ENCODE data around the gene FMNL1. TPM values are rescaled to one million over a fixed set of nuclear protein-coding genes. Genes with fewer than 3 reads are reported as not detected.

The FMNL1 gene
- total and polyA plus RNA-seq, 2 experiments from 2014 or later, result 1.4 to 4.2 TPM

GRCh38 chr17:45190503-45191255 is 31.0 kb upstream of the FMNL1 start:
- H2AFZ ChIP-seq, result no peak overlapping the region
- no peaks in the 10 kb centered on the region for H3K4me1 ChIP-seq (ENCODE audit: insufficient read depth)
- H3K9ac ChIP-seq, result no peak overlapping the region
- no peaks in the 10 kb centered on the region for H3K27me3 ChIP-seq (replicated peaks; ENCODE audit: insufficient read depth)
- no peak overlapping the region for H3K4me3 ChIP-seq
- H4K20me1 ChIP-seq (ENCODE audit: insufficient read depth), result no peaks in the 10 kb centered on the region
- H3K27ac ChIP-seq, result no peak overlapping the region
- H3K9me2 ChIP-seq (ENCODE audit: insufficient read depth), result no peaks in the 10 kb centered on the region
- no peaks in the 10 kb centered on the region for H3K79me2 ChIP-seq (ENCODE audit: insufficient read depth)
- no peak for TF ChIP-seq EZH2 (IDR thresholded peaks at IDR 0.05; ENCODE audit: insufficient read depth, poor library complexity, severe bottlenecking)
- TF ChIP-seq EZH2phosphoT487 (IDR thresholded peaks at IDR 0.05; ENCODE audit: insufficient read depth, low read depth), result no peak
- H3K36me3 ChIP-seq (ENCODE audit: low read depth), result no peaks in the 10 kb centered on the region
- no peak overlapping the region for H3K4me2 ChIP-seq (ENCODE audit: unreplicated experiment)
- 62 to 63% methylated on average over 11 of the region's 11 CpGs for WGBS, 2 experiments (ENCODE audit: low coverage in 1 of 2, low lambda C conversion rate in 2 of 2, missing lambda C conversion rate in 2 of 2)
- no peaks in the 10 kb centered on the region for H3F3A ChIP-seq (ENCODE audit: insufficient read depth)
- in situ Hi-C loops (cut with MboI), result no loop called here
- H3K9me3 ChIP-seq (ENCODE audit: low read depth), result no peaks in the 10 kb centered on the region
- no peak for DNase-seq

GRCh38 chr17:45195424-45195823 is 26.3 kb upstream of the FMNL1 start:
- Histone ChIP-seq H4K20me1 (ENCODE audit: insufficient read depth) (no peaks in the 10 kb centered on the region), H3K4me2 (ENCODE audit: unreplicated experiment) (no peak overlapping the region), H3F3A (ENCODE audit: insufficient read depth) (no peaks in the 10 kb centered on the region), H3K4me1 (ENCODE audit: insufficient read depth) (peaks cover 5% of the 10 kb centered on the region; the same call in 1 of the 2 replicates), H3K36me3 (ENCODE audit: low read depth) (no peaks in the 10 kb centered on the region), H3K79me2 (ENCODE audit: insufficient read depth) (no peaks in the 10 kb centered on the region), H3K9ac (no peak overlapping the region), H2AFZ (no peak overlapping the region), H3K27ac (no peak overlapping the region), H3K4me3 (no peak overlapping the region), H3K9me3 (ENCODE audit: low read depth) (no peaks in the 10 kb centered on the region), H3K27me3 (replicated peaks; ENCODE audit: insufficient read depth) (no peaks in the 10 kb centered on the region), H3K9me2 (ENCODE audit: insufficient read depth) (no peaks in the 10 kb centered on the region)
- TF ChIP-seq EZH2 (IDR thresholded peaks at IDR 0.05; ENCODE audit: insufficient read depth, poor library complexity, severe bottlenecking), result no peak
- no peak for TF ChIP-seq EZH2phosphoT487 (IDR thresholded peaks at IDR 0.05; ENCODE audit: insufficient read depth, low read depth)
- no peak for DNase-seq
- in situ Hi-C loops (cut with MboI), result loop anchor here (5.0 kb wide), 1 partner anchor 58 kb away; the partner anchor contains the start of gene ACBD4

GRCh38 chr17:45197108-45197507 is 24.6 kb upstream of the FMNL1 start:
- Histone ChIP-seq H3F3A (ENCODE audit: insufficient read depth) (no peaks in the 10 kb centered on the region), H3K79me2 (ENCODE audit: insufficient read depth) (no peaks in the 10 kb centered on the region), H3K27ac (no peak overlapping the region), H3K9me2 (ENCODE audit: insufficient read depth) (no peaks in the 10 kb centered on the region), H4K20me1 (ENCODE audit: insufficient read depth) (no peaks in the 10 kb centered on the region), H3K36me3 (ENCODE audit: low read depth) (no peaks in the 10 kb centered on the region), H3K9ac (peak overlapping the region; percentile 33), H3K4me3 (no peak overlapping the region), H2AFZ (peak overlapping the region; percentile 73), H3K4me1 (ENCODE audit: insufficient read depth) (peaks cover 5% of the 10 kb centered on the region; the same call in 1 of the 2 replicates), H3K9me3 (ENCODE audit: low read depth) (no peaks in the 10 kb centered on the region), H3K27me3 (replicated peaks; ENCODE audit: insufficient read depth) (no peaks in the 10 kb centered on the region), H3K4me2 (ENCODE audit: unreplicated experiment) (peak overlapping the region; percentile 55)
- no peak for DNase-seq
- TF ChIP-seq EZH2phosphoT487 (IDR thresholded peaks at IDR 0.05; ENCODE audit: insufficient read depth, low read depth) (no peak), EZH2 (IDR thresholded peaks at IDR 0.05; ENCODE audit: insufficient read depth, poor library complexity, severe bottlenecking) (no peak)
- in situ Hi-C loops (cut with MboI), result loop anchor here (5.0 kb wide), 1 partner anchor 60 kb away; the partner anchor contains the start of gene ACBD4
- 81 to 83% methylated on average over 6 of the region's 6 CpGs for WGBS, 2 experiments (ENCODE audit: low coverage in 1 of 2, low lambda C conversion rate in 2 of 2, missing lambda C conversion rate in 2 of 2)

- H3K79me2 ChIP-seq (ENCODE audit: insufficient read depth), result no peaks in the 10 kb centered on the region
- H3K27ac ChIP-seq, result no peak overlapping the region
- peak overlapping the region; percentile 57 for H3K4me2 ChIP-seq (ENCODE audit: unreplicated experiment)
- in situ Hi-C loops (cut with MboI), result loop anchor here (5.0 kb wide), 1 partner anchor 60 kb away; the partner anchor contains the start of gene ACBD4
- peak; percentile 93 for DNase-seq
- 0 to 3% methylated on average over 16 of the region's 16 CpGs for WGBS, 2 experiments (ENCODE audit: low coverage in 1 of 2, low lambda C conversion rate in 2 of 2, missing lambda C conversion rate in 2 of 2)
- H3K4me3 ChIP-seq, result no peak overlapping the region
- no peak for TF ChIP-seq EZH2phosphoT487 (IDR thresholded peaks at IDR 0.05; ENCODE audit: insufficient read depth, low read depth)
- no peaks in the 10 kb centered on the region for H3K9me3 ChIP-seq (ENCODE audit: low read depth)
- no peaks in the 10 kb centered on the region for H3K27me3 ChIP-seq (replicated peaks; ENCODE audit: insufficient read depth)
- no peaks in the 10 kb centered on the region for H3K9me2 ChIP-seq (ENCODE audit: insufficient read depth)
- peaks cover 5% of the 10 kb centered on the region; the same call in 1 of the 2 replicates for H3K4me1 ChIP-seq (ENCODE audit: insufficient read depth)
- peak overlapping the region; percentile 33 for H3K9ac ChIP-seq
- no peaks in the 10 kb centered on the region for H4K20me1 ChIP-seq (ENCODE audit: insufficient read depth)
- H2AFZ ChIP-seq, result peak overlapping the region; percentile 73
- H3K36me3 ChIP-seq (ENCODE audit: low read depth), result no peaks in the 10 kb centered on the region
- H3F3A ChIP-seq (ENCODE audit: insufficient read depth), result no peaks in the 10 kb centered on the region
Measured at GRCh38 chr17:45197555-45198334, 23.9 kb upstream of the FMNL1 start.
